IMR-90 (cell line): ENCODE results near the gene TNS1.

ENCODE experiments used
- POLR2A ChIP-seq: IDR thresholded peaks from 2 replicates; pipeline ENCODE4 v1.6.1; 2012; ENCODE audit warnings: mild to moderate bottlenecking, low read depth, low read length
- TF ChIP-seq, protein P1 (sequence below): conservative IDR thresholded peaks from 2 replicates; pipeline ENCODE4 v1.5.1; 2012; ENCODE audit warnings: mild to moderate bottlenecking, low read depth, low read length, improper control_type of control experiment
- TF ChIP-seq, protein P2 (sequence below): fragments of 150-350 bp; IDR thresholded peaks from 2 replicates; pipeline ENCODE4 v1.6.1; 2017; ENCODE audit warnings: mild to moderate bottlenecking, antibody characterized with exemption, low read length, low read depth
- TF ChIP-seq, protein P3 (sequence below): fragments of 150-350 bp; IDR thresholded peaks from 2 replicates; pipeline ENCODE4 v1.6.1; 2016; ENCODE audit warnings: low read depth, mild to moderate bottlenecking, low read length, moderate library complexity, borderline replicate concordance

DNA sequence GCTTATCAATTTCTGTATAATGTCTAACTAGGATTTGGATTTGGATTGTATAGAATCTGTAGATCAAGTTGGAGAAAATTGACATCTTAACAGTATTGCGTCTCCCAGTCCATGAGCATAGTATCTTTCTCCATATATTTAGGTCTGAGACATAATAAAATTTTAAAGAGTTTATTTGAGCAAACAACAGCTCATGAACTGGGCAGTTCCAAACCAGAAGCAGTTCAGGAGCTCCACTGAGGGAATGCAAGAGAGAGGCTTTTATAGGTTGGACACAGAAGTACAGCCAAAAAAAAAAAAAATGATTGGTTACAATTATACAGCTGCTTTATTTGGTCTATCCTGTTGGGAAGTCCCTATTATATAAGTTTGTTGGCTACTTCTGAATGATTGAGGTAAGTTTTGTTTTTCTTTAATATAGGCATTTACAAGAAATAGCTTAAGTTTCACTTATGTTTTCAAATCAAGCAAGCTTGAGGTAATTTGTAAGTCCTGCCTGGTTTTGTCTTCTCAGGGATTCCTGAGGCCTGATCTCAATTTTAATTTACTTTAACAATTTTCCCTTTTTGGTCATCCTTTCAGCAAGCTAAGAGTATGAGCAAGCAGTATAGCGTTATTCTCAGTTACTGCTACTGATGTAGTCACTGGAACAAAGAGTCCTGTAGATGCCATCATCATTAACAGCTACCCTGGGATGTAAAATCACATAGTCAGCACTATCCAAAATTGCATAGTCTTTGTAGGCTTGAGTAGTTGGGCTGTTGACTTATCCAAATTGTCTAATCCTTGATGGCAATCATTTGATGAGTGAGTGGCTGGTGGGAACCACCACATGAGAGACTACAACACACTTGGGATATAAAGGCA is 38.7 kb upstream of the TNS1 start:
- TF ChIP-seq, protein P1, sequence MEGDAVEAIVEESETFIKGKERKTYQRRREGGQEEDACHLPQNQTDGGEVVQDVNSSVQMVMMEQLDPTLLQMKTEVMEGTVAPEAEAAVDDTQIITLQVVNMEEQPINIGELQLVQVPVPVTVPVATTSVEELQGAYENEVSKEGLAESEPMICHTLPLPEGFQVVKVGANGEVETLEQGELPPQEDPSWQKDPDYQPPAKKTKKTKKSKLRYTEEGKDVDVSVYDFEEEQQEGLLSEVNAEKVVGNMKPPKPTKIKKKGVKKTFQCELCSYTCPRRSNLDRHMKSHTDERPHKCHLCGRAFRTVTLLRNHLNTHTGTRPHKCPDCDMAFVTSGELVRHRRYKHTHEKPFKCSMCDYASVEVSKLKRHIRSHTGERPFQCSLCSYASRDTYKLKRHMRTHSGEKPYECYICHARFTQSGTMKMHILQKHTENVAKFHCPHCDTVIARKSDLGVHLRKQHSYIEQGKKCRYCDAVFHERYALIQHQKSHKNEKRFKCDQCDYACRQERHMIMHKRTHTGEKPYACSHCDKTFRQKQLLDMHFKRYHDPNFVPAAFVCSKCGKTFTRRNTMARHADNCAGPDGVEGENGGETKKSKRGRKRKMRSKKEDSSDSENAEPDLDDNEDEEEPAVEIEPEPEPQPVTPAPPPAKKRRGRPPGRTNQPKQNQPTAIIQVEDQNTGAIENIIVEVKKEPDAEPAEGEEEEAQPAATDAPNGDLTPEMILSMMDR, result no peak
- TF ChIP-seq, protein P2, sequence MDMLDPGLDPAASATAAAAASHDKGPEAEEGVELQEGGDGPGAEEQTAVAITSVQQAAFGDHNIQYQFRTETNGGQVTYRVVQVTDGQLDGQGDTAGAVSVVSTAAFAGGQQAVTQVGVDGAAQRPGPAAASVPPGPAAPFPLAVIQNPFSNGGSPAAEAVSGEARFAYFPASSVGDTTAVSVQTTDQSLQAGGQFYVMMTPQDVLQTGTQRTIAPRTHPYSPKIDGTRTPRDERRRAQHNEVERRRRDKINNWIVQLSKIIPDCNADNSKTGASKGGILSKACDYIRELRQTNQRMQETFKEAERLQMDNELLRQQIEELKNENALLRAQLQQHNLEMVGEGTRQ, result no peak
- TF ChIP-seq, protein P3, sequence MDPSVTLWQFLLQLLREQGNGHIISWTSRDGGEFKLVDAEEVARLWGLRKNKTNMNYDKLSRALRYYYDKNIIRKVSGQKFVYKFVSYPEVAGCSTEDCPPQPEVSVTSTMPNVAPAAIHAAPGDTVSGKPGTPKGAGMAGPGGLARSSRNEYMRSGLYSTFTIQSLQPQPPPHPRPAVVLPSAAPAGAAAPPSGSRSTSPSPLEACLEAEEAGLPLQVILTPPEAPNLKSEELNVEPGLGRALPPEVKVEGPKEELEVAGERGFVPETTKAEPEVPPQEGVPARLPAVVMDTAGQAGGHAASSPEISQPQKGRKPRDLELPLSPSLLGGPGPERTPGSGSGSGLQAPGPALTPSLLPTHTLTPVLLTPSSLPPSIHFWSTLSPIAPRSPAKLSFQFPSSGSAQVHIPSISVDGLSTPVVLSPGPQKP, result no peak
- no peak for TF ChIP-seq POLR2A
